Muscle of arm (tissue), 14 donors: Measurements from ENCODE around the gene STK39. TPM values are rescaled to one million over a fixed set of nuclear protein-coding genes. Genes with fewer than 3 reads are reported as not detected.
"Not testable (repeated sequence)": the region's sequence is repeated elsewhere in the genome, so short reads cannot be mapped to it uniquely, and the experiment has no call there.

Experiments used
- DNase-seq: peaks from one replicate; pipeline ENCODE4 v3.0.0-alpha.2; 2013
- long read RNA-seq, 11 donors: transcript quantifications; one replicate each; lab custom pipeline, GENCODE V29; 2026
- polyA plus RNA-seq, 12 donors: library from polyadenylated mRNA; unstranded; fragments of 120-200 nt; gene quantifications; one replicate each; pipeline ENCODE4 v1.2.1, GENCODE V29; 2013; ENCODE audit not compliant: insufficient read length in 12 of 12

The STK39 gene
- polyA plus RNA-seq, result 10 to 100 TPM in 11 of 12 donors, not detected in 1; 15.5 to 26.4 (median 21.4) TPM
- long read RNA-seq, donor 1, transcript STK39-201 (18 exons, 3,820 nt), result major isoform, 6 of 6 reads
- long read RNA-seq, donor 1, partial matches to known transcripts, result 0 of 6 reads
- long read RNA-seq, donor 1, other reads (novel, unspliced or antisense), result 0 of 6 reads
- long read RNA-seq, donor 2, partial matches to known transcripts, result 0 of 4 reads
- long read RNA-seq, donor 2, other reads (novel, unspliced or antisense), result 0 of 4 reads
- long read RNA-seq, donor 3, partial matches to known transcripts, result 0 of 1 reads
- long read RNA-seq, donor 3, other reads (novel, unspliced or antisense), result 0 of 1 reads
- long read RNA-seq, donor 4, partial matches to known transcripts, result 0 of 1 reads
- long read RNA-seq, donor 4, other reads (novel, unspliced or antisense), result 0 of 1 reads
- long read RNA-seq, donor 5, transcript STK39-201 (18 exons, 3,820 nt), result major isoform, 5 of 5 reads
- long read RNA-seq, donor 5, partial matches to known transcripts, result 0 of 5 reads
- long read RNA-seq, donor 5, other reads (novel, unspliced or antisense), result 0 of 5 reads
- long read RNA-seq, donor 6, partial matches to known transcripts, result 0 of 1 reads
- long read RNA-seq, donor 6, other reads (novel, unspliced or antisense), result 0 of 1 reads
- long read RNA-seq, donor 7, partial matches to known transcripts, result 0 of 3 reads
- long read RNA-seq, donor 7, other reads (novel, unspliced or antisense), result 0 of 3 reads
- long read RNA-seq, donor 8, partial matches to known transcripts, result 0 of 3 reads
- long read RNA-seq, donor 8, other reads (novel, unspliced or antisense), result 0 of 3 reads
- long read RNA-seq, donor 9, partial matches to known transcripts, result 0 of 1 reads
- long read RNA-seq, donor 9, other reads (novel, unspliced or antisense), result 0 of 1 reads
- long read RNA-seq, donor 10, partial matches to known transcripts, result 0 of 2 reads
- long read RNA-seq, donor 10, other reads (novel, unspliced or antisense), result 0 of 2 reads
- long read RNA-seq, donor 11, partial matches to known transcripts, result 0 of 3 reads
- long read RNA-seq, donor 11, other reads (novel, unspliced or antisense), result 0 of 3 reads

GRCh38 chr2:168247341-168248261 lies at the start of gene STK39:
Gene STK39, minus strand, starts transcription at chr2:168247595. Its CDS starts 160 bp downstream, at chr2:168247435.
- peak; percentile 86 for DNase-seq

GRCh38 chr2:168295051-168295450 lies 47.7 kb upstream of the STK39 start:
- DNase-seq, result no peak

GRCh38 chr2:168294409-168294808 lies 47.0 kb upstream of the STK39 start:
- DNase-seq, result no peak

GRCh38 chr2:168293766-168294165 lies 46.4 kb upstream of the STK39 start:
- DNase-seq, result no peak

GRCh38 chr2:168290391-168290790 lies 43.0 kb upstream of the STK39 start:
- no peak for DNase-seq

- DNase-seq, result no peak
Observed at GRCh38 chr2:168289880-168290279, 42.5 kb upstream of the STK39 start.

- DNase-seq, result no peak
Observed at GRCh38 chr2:168286535-168286934, 39.1 kb upstream of the STK39 start.

GRCh38 chr2:168278424-168278888 lies 31.1 kb upstream of the STK39 start:
- no peak for DNase-seq

- no peak for DNase-seq
Observed at GRCh38 chr2:168277276-168277675, 29.9 kb upstream of the STK39 start.

GRCh38 chr2:168272225-168272624 lies 24.8 kb upstream of the STK39 start:
- no peak for DNase-seq

GRCh38 chr2:168262926-168263325 lies 15.5 kb upstream of the STK39 start:
- not testable (repeated sequence) for DNase-seq

- no peak for DNase-seq
Observed at GRCh38 chr2:168256448-168256847, 9.1 kb upstream of the STK39 start.

GRCh38 chr2:168255866-168256265 lies 8.5 kb upstream of the STK39 start:
- no peak for DNase-seq

- no peak for DNase-seq
Observed at GRCh38 chr2:168255103-168255502, 7.7 kb upstream of the STK39 start.

- no peak for DNase-seq
Observed at GRCh38 chr2:168254158-168254935, 7.0 kb upstream of the STK39 start.

- no peak for DNase-seq
Observed at GRCh38 chr2:168253379-168253778, 6.0 kb upstream of the STK39 start.

GRCh38 chr2:168252976-168253375 lies 5.6 kb upstream of the STK39 start:
- no peak for DNase-seq

- DNase-seq, result peak; percentile 55
Observed at GRCh38 chr2:168246483-168247340, 683 bp downstream of the STK39 start.

GRCh38 chr2:168246072-168246482 lies 1.3 kb downstream of the STK39 start:
- DNase-seq, result no peak
